ENCODE data around the gene PXMP2. TPM values are rescaled to one million over a fixed set of nuclear protein-coding genes. Genes with fewer than 3 reads are reported as not detected.

The PXMP2 gene
- total RNA-seq, 1 donor from 2014 or later = 18.6 TPM

GRCh38 chr12:132662901-132663755 lies 24.3 kb upstream of the PXMP2 start:
- no peaks in the 10 kb centered on the region for H3K79me2 ChIP-seq (ENCODE audit: low read depth)
- H3K27me3 Mint-ChIP-seq (ENCODE audit: insufficient read depth, low read depth) = no peaks in the 10 kb centered on the region
- no peaks in the 10 kb centered on the region for H3K4me1 ChIP-seq
- no peaks in the 10 kb centered on the region for H3K27me3 ChIP-seq
- H3K9me3 Mint-ChIP-seq = no peaks in the 10 kb centered on the region
- H4K20me1 ChIP-seq (ENCODE audit: low read depth) = no peaks in the 10 kb centered on the region
- H3K4me3 ChIP-seq = no peak overlapping the region
- H3K4me1 Mint-ChIP-seq = no peaks in the 10 kb centered on the region
- H2AFZ ChIP-seq (replicated peaks) = no peak overlapping the region
- no peak for DNase-seq (ENCODE audit: low spot score)
- H3K9ac ChIP-seq = no peak overlapping the region
- H3F3A ChIP-seq (ENCODE audit: low read depth) = no peaks in the 10 kb centered on the region
- TF ChIP-seq EZH2 (IDR thresholded peaks at IDR 0.05) = no peak
- TF ChIP-seq, protein P1, sequence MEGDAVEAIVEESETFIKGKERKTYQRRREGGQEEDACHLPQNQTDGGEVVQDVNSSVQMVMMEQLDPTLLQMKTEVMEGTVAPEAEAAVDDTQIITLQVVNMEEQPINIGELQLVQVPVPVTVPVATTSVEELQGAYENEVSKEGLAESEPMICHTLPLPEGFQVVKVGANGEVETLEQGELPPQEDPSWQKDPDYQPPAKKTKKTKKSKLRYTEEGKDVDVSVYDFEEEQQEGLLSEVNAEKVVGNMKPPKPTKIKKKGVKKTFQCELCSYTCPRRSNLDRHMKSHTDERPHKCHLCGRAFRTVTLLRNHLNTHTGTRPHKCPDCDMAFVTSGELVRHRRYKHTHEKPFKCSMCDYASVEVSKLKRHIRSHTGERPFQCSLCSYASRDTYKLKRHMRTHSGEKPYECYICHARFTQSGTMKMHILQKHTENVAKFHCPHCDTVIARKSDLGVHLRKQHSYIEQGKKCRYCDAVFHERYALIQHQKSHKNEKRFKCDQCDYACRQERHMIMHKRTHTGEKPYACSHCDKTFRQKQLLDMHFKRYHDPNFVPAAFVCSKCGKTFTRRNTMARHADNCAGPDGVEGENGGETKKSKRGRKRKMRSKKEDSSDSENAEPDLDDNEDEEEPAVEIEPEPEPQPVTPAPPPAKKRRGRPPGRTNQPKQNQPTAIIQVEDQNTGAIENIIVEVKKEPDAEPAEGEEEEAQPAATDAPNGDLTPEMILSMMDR (IDR thresholded peaks at IDR 0.05) = no peak
- no peak for TF ChIP-seq EZH2phosphoT487 (IDR thresholded peaks at IDR 0.05)
- no peak overlapping the region for H3K4me2 ChIP-seq
- no peaks in the 10 kb centered on the region for H3K9me3 ChIP-seq (ENCODE audit: low read depth)
- no peak overlapping the region for H3K27ac ChIP-seq
- H3K4me3 Mint-ChIP-seq = no peak overlapping the region
- H3K36me3 Mint-ChIP-seq = peaks cover 40% of the 10 kb centered on the region
- no peaks in the 10 kb centered on the region for H3K36me3 ChIP-seq
- peak overlapping the region; percentile 54 for H3K27ac Mint-ChIP-seq

- Histone ChIP-seq H3K27ac (no peak overlapping the region), H3K4me1 (no peaks in the 10 kb centered on the region), H3K27me3 (no peaks in the 10 kb centered on the region), H3K9me3 (ENCODE audit: low read depth) (no peaks in the 10 kb centered on the region), H3K36me3 (no peaks in the 10 kb centered on the region), H3F3A (ENCODE audit: low read depth) (no peaks in the 10 kb centered on the region), H3K4me2 (no peak overlapping the region), H4K20me1 (ENCODE audit: low read depth) (no peaks in the 10 kb centered on the region), H3K79me2 (ENCODE audit: low read depth) (no peaks in the 10 kb centered on the region), H2AFZ (replicated peaks) (no peak overlapping the region), H3K4me3 (no peak overlapping the region), H3K9ac (no peak overlapping the region)
- TF ChIP-seq, protein P1 (IDR thresholded peaks at IDR 0.05) = no peak
- TF ChIP-seq EZH2 (IDR thresholded peaks at IDR 0.05) = no peak
- TF ChIP-seq EZH2phosphoT487 (IDR thresholded peaks at IDR 0.05) = no peak
- no peaks in the 10 kb centered on the region for H3K9me3 Mint-ChIP-seq
- peaks cover 40% of the 10 kb centered on the region for H3K36me3 Mint-ChIP-seq
- H3K27me3 Mint-ChIP-seq (ENCODE audit: insufficient read depth, low read depth) = no peaks in the 10 kb centered on the region
- no peak overlapping the region for H3K27ac Mint-ChIP-seq
- H3K4me3 Mint-ChIP-seq = no peak overlapping the region
- H3K4me1 Mint-ChIP-seq = no peaks in the 10 kb centered on the region
- DNase-seq (ENCODE audit: low spot score) = no peak
These were observed 22.9 kb upstream of the PXMP2 start for GRCh38 chr12:132664206-132665148.

- no peaks in the 10 kb centered on the region for H3K36me3 ChIP-seq
- no peaks in the 10 kb centered on the region for H3K27me3 ChIP-seq
- H3K9me3 ChIP-seq (ENCODE audit: low read depth) = no peaks in the 10 kb centered on the region
- no peak for DNase-seq (ENCODE audit: low spot score)
- H3K4me2 ChIP-seq = no peak overlapping the region
- no peaks in the 10 kb centered on the region for H3K4me1 Mint-ChIP-seq
- no peak overlapping the region for H3K27ac Mint-ChIP-seq
- peaks cover 43% of the 10 kb centered on the region for H3K36me3 Mint-ChIP-seq
- H4K20me1 ChIP-seq (ENCODE audit: low read depth) = no peaks in the 10 kb centered on the region
- H3K4me3 ChIP-seq = no peak overlapping the region
- H3K4me1 ChIP-seq = no peaks in the 10 kb centered on the region
- no peaks in the 10 kb centered on the region for H3F3A ChIP-seq (ENCODE audit: low read depth)
- no peak overlapping the region for H3K9ac ChIP-seq
- H3K9me3 Mint-ChIP-seq = no peaks in the 10 kb centered on the region
- TF ChIP-seq EZH2 (IDR thresholded peaks at IDR 0.05) = no peak
- TF ChIP-seq, protein P1 (IDR thresholded peaks at IDR 0.05) = no peak
- no peak for TF ChIP-seq EZH2phosphoT487 (IDR thresholded peaks at IDR 0.05)
- H3K4me3 Mint-ChIP-seq = no peak overlapping the region
- no peak overlapping the region for H2AFZ ChIP-seq (replicated peaks)
- no peaks in the 10 kb centered on the region for H3K79me2 ChIP-seq (ENCODE audit: low read depth)
- H3K27ac ChIP-seq = no peak overlapping the region
- no peaks in the 10 kb centered on the region for H3K27me3 Mint-ChIP-seq (ENCODE audit: insufficient read depth, low read depth)
These were observed 22.3 kb upstream of the PXMP2 start for GRCh38 chr12:132665149-132665491.

All from neural progenitor cell (in vitro differentiated cells).